Osteocyte (in vitro differentiated cells): ENCODE measurements around the gene MTUS2. TPM values are rescaled to one million over a fixed set of nuclear protein-coding genes. Genes with fewer than 3 reads are reported as not detected.

Experiments
- DNase-seq: peaks from one replicate; pipeline ENCODE4 v3.0.0; 2021; ENCODE audit warnings: mixed read lengths; ENCODE audit not compliant: unreplicated experiment; ENCODE audit errors: extremely low spot score
- H3K27ac Mint-ChIP-seq: one replicate; pipeline ENCODE4 v1.8.0; 2021; ENCODE audit warnings: mild to moderate bottlenecking, mixed read lengths; ENCODE audit not compliant: unreplicated experiment
- H3K27me3 Mint-ChIP-seq: one replicate; pipeline ENCODE4 v1.8.0; 2021; ENCODE audit warnings: mixed read lengths; ENCODE audit not compliant: unreplicated experiment
- H3K36me3 Mint-ChIP-seq: one replicate; pipeline ENCODE4 v1.8.0; 2021; ENCODE audit warnings: mixed read lengths; ENCODE audit not compliant: unreplicated experiment
- H3K4me1 Mint-ChIP-seq: one replicate; pipeline ENCODE4 v1.8.0; 2021; ENCODE audit warnings: mixed read lengths; ENCODE audit not compliant: unreplicated experiment
- H3K4me3 Mint-ChIP-seq: one replicate; pipeline ENCODE4 v1.8.0; 2021; ENCODE audit warnings: mild to moderate bottlenecking, moderate library complexity, mixed read lengths; ENCODE audit not compliant: unreplicated experiment
- H3K9me3 Mint-ChIP-seq: one replicate; pipeline ENCODE4 v1.8.0; 2021; ENCODE audit warnings: mixed read lengths; ENCODE audit not compliant: unreplicated experiment
- total RNA-seq: library from RNA; stranded (reverse); gene quantifications from 2 replicates; pipeline ENCODE4 v1.2.1, GENCODE V29; 2021
- TF ChIP-seq, protein P1 (sequence below): fragments of 200-600 bp; sonication (generic); IDR thresholded peaks from 2 replicates; pipeline ENCODE4 v1.5.0; 2021; ENCODE audit warnings: antibody characterized with exemption, mild to moderate bottlenecking, moderate library complexity

Gene MTUS2
- total RNA-seq, 1 donor from 2014 or later: 0.05 TPM

DNA sequence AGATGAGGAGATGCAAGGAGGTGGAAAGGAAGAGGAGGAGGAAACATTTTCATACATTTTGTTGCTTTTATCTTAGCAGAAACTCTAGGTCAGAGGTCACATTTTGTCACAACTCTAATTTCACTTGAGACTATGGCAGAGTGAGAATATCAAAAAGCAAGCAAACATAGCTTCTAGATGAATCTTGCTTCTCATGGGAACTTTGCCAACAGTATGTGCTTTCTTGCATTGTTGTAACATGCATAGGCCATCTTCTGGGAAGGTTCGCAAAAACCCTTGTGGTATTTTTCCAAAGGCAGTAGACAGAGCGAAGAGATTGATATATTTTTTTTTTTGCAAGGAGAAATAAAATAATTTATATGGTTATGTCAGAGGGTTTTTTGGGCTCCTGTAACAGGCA, 291.3 kb downstream of the MTUS2 start:
- H3K27me3 Mint-ChIP-seq: peaks cover 2% of the 10 kb centered on the region
- H3K36me3 Mint-ChIP-seq: no peaks in the 10 kb centered on the region
- no peak overlapping the region for H3K4me3 Mint-ChIP-seq
- DNase-seq: no peak
- H3K27ac Mint-ChIP-seq: no peak overlapping the region
- TF ChIP-seq, protein P1, sequence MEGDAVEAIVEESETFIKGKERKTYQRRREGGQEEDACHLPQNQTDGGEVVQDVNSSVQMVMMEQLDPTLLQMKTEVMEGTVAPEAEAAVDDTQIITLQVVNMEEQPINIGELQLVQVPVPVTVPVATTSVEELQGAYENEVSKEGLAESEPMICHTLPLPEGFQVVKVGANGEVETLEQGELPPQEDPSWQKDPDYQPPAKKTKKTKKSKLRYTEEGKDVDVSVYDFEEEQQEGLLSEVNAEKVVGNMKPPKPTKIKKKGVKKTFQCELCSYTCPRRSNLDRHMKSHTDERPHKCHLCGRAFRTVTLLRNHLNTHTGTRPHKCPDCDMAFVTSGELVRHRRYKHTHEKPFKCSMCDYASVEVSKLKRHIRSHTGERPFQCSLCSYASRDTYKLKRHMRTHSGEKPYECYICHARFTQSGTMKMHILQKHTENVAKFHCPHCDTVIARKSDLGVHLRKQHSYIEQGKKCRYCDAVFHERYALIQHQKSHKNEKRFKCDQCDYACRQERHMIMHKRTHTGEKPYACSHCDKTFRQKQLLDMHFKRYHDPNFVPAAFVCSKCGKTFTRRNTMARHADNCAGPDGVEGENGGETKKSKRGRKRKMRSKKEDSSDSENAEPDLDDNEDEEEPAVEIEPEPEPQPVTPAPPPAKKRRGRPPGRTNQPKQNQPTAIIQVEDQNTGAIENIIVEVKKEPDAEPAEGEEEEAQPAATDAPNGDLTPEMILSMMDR: no peak
- H3K9me3 Mint-ChIP-seq: no peaks in the 10 kb centered on the region
- H3K4me1 Mint-ChIP-seq: no peaks in the 10 kb centered on the region

- Mint-ChIP-seq H3K4me1 (no peaks in the 10 kb centered on the region), H3K27me3 (peaks cover 2% of the 10 kb centered on the region), H3K27ac (no peak overlapping the region), H3K9me3 (no peaks in the 10 kb centered on the region), H3K4me3 (no peak overlapping the region), H3K36me3 (no peaks in the 10 kb centered on the region)
- TF ChIP-seq, protein P1: no peak
- no peak for DNase-seq
Measured at GRCh38 chr13:29115842-29116241, 295.7 kb downstream of the MTUS2 start.

- no peaks in the 10 kb centered on the region for H3K36me3 Mint-ChIP-seq
- no peak overlapping the region for H3K4me3 Mint-ChIP-seq
- H3K9me3 Mint-ChIP-seq: no peaks in the 10 kb centered on the region
Measured at GRCh38 chr13:29117663-29118062, 297.5 kb downstream of the MTUS2 start.

DNA sequence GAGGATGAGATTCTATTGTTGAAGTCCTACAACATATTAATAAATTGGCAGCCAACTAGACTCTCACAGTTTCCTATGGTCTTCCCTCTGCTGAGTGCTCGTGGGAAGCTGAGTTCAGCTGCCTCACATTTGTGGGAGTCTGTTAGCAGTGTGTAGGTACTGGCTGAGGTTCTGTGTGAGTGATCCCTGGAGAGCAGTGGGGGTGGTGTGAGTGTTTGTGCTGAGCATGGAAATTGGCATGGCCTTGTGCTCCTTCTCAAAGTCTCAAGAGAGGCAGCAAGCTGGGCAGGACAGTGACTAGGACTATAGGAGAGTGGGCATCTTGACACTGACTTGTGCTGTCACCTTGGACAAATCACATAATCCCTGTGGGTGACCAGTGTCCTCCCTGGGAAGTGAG, 298.3 kb downstream of the MTUS2 start:
- Mint-ChIP-seq H3K27ac (no peak overlapping the region), H3K9me3 (no peaks in the 10 kb centered on the region), H3K4me3 (no peak overlapping the region), H3K27me3 (peaks cover 2% of the 10 kb centered on the region), H3K36me3 (no peaks in the 10 kb centered on the region), H3K4me1 (no peaks in the 10 kb centered on the region)
- TF ChIP-seq, protein P1: no peak
- DNase-seq: no peak

More at GRCh38 chr13:29117663-29118062, 297.5 kb downstream of the MTUS2 start:
- Mint-ChIP-seq H3K27ac (no peak overlapping the region), H3K4me1 (no peaks in the 10 kb centered on the region), H3K27me3 (peaks cover 2% of the 10 kb centered on the region)
- TF ChIP-seq, protein P1: no peak
- no peak for DNase-seq

GRCh38 chr13:29125191-29125933, 305.2 kb downstream of the MTUS2 start:
- no peaks in the 10 kb centered on the region for H3K27me3 Mint-ChIP-seq
- no peaks in the 10 kb centered on the region for H3K4me1 Mint-ChIP-seq
- no peaks in the 10 kb centered on the region for H3K9me3 Mint-ChIP-seq
- no peak overlapping the region for H3K4me3 Mint-ChIP-seq
- DNase-seq: no peak
- H3K27ac Mint-ChIP-seq: no peak overlapping the region
- TF ChIP-seq, protein P1: no peak
- no peaks in the 10 kb centered on the region for H3K36me3 Mint-ChIP-seq
